NCI-H128 (cell line): ENCODE measurements around the gene TYRP1.
"Not testable (repeated sequence)": the region's sequence is repeated elsewhere in the genome, so short reads cannot be mapped to it uniquely, and the experiment has no call there.

ENCODE experiments used
- DNase-seq: peaks from one replicate; lab custom pipeline; 2025; ENCODE audit not compliant: unreplicated experiment; lab: John Stamatoyannopoulos, UW

TYRP1 gene, protein sequence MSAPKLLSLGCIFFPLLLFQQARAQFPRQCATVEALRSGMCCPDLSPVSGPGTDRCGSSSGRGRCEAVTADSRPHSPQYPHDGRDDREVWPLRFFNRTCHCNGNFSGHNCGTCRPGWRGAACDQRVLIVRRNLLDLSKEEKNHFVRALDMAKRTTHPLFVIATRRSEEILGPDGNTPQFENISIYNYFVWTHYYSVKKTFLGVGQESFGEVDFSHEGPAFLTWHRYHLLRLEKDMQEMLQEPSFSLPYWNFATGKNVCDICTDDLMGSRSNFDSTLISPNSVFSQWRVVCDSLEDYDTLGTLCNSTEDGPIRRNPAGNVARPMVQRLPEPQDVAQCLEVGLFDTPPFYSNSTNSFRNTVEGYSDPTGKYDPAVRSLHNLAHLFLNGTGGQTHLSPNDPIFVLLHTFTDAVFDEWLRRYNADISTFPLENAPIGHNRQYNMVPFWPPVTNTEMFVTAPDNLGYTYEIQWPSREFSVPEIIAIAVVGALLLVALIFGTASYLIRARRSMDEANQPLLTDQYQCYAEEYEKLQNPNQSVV

DNA sequence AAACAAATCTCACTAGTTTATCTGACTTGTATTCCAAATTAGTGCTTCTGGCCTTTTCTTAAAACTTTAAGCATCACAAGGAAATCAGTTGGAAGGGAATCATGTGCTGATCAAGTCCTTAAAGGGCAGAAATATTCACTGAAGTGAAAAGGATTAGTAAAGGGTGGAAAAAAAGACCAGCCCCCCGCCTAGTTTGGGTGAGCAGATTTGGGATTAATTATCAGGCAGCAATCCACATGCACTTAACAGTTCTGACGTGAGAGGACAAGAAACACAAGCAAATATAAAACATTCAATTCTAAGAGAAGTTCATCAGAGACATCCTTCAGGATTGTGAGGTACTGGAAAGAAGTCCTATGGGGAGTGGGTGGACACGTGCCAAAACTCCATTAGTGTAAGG, at the start of gene TYRP1:
TYRP1 (plus strand) TSS at position 245 of the 400 bp plus-strand sequence. CDS start 612 bp downstream, outside the sequence.
- no peak for DNase-seq

DNA sequence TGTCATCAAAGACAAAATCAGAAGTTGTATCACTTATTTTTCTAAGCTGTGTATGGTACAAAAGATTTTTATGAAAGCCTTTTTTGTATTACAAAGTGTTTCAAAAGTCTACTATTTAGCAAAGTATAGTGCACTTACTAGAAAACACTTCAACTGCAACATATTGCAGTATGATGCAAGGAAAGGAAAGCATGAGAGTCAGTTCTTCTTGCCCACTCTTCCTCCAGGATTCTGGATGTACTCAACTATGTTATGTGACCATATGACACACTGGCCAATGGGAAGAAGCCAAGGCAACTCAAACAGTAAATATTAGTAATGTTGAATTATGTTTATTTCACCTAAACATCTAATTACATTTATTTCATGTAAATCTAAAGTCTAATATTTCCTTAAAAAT, 49.5 kb upstream of the TYRP1 start:
- no peak for DNase-seq

DNA sequence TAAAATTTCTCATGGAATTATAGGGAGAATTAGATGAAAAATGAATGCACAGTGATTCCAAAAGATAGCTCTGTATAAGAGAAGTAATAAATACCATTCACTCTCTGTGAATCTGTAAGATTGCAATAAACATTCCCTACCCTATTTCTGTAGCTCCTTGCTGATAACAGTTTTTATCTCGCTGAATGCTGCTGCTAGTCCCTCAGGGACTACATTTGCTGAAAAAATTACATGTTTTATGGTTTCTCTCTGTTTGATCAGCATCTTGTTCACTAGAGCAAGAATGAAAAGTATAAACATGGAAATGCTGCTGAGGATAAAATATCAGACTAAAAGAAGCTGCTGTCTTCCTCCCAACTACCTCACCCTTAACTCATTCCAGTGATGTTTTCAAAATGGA, 44.3 kb upstream of the TYRP1 start:
- DNase-seq, result no peak

DNA sequence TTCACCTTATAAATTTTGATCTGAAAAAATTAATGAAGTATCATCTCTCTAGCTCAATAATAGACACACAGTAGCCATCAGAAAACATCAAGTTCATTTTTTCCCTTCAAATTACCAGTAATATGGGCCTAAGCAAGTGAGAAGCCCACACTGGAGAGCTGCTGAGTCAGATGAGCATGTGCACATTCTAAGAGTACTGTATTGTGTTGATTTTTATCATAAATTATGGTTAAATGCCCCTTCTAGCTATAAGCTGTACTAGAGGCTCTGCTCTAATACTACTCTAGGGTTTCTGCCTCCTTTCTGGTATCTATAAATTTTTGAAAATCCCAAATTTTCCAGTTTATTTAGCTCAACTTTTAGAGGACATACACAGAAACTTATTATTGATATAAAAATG, 42.1 kb upstream of the TYRP1 start:
- no peak for DNase-seq

DNA sequence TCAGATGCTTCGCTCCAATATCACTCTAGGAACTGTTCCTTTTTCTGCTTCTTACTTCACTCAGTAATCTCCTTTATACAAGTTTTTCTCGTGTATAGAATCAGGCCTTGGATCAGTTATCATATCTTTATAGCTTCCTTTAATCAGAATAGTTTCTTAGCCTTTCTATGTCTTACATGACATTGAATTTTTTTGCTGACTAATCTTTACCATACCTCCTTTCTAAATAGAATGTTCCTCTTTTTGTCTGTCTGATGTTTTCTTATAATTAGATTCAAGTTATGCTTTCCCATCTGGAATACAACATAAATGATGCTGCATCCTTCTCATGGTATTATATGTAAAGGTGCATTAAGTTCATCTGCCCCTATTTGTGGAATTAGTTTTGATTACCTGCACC, 40.2 kb upstream of the TYRP1 start:
- no peak for DNase-seq

DNA sequence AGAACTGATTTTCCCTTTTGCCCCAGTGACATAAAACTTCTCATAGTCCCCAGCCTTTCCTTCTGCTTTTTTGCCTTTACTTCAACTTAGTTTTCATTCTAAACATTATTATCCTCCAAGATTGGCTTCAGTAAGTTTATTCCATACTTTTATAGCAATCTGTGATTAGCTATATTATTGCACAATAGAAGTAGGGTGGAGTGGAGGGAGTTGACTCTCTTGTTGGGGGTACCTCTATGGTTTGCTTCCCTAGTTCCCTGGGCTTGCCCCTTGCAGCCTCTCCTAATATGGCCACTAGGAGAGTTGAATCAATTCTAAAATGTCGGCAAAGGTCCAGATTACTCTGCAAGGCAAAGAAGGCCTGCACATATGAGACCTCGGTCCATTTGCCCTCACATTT, 36.4 kb upstream of the TYRP1 start:
- no peak for DNase-seq

DNA sequence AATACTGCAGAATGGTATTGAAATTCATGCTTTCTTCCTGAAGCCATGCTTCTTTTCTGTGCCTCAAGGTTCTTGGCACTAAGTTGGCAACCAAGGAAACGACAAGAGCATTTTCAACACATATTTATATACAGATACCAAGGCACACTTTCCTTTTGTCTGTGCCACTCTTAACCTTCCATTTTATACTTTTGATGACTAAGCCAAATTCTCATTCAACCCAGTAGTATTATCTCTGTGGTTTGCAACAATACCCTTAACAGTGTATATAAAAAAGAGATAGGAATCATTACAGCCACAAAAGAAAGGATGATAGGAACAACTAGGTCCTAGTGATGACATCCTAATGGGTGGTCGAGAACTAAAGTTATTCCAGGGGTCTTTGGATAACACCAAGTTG, 36.0 kb upstream of the TYRP1 start:
- no peak for DNase-seq

DNA sequence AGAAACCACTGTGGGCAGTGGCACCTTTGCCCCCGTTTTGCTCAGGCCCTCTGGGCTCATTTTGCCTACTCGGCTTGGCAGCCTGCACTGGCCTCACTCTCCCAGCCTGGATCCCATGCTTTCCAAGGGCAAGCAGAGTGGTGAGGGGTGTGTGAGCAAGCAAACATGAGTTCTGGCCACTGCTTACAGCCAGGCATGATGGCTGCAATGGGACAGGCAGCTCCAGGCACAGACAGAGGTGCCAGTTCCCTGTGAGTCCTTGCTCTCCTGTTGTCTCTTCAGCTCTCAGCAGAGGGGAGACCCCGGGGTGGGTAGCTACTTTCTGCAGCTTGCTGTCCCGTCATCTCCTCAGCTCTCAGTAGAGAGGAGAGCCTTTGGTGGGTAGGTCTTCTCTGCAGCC, 35.2 kb upstream of the TYRP1 start:
- DNase-seq, result no peak

DNA sequence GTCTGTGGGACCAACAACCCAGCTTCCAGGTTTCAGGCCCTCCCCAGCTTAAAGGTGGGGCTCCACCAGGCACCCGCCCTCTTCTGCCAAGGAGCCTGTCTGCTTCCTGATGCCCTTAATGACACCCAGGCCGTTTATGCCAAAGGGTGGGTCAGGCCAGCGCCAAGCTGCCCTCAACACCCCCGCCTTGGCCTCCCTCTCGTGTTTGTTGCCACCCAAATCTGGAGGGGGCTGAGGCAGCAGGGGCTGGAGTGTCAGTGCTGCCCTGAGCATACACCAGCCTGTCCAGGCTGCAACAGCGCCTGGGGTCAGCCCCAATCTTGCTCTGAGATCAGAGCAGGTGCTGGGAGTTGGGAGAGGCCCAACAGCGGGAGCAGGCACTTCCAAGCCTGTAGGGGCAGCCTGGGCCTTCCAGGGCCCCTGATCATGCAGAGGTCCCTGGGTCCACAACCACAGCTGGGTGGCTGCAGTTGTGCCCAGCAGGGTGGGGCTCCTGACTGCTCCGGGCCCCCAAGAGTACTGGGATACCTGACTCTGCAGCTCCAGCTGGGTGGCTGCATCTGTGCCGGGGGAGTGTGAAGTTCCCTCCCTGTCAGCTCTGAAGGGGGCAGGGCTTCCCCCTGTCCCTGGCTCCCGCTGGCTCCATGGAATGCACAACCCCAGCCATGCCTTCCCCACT, 34.5 kb upstream of the TYRP1 start:
- no peak for DNase-seq

DNA sequence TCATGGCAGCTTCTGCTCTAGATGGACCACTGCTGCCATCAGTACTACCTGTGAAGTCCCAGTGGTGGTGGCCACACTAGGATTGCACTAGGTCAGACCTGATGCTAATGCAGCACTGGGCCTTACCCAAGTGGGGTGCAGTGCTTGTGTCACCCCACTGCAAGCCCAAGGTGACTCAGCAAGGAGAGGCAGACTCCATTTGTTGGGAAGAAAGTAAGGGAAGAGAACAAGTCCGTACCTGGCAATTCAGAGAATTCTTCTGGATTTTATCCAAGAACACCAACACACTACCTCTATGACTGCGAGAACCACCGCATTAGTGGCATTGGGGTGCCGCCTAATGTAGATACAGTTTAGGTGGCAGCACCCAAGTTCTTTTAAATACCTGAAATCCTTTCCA, 34.0 kb upstream of the TYRP1 start:
- DNase-seq, result no peak

DNA sequence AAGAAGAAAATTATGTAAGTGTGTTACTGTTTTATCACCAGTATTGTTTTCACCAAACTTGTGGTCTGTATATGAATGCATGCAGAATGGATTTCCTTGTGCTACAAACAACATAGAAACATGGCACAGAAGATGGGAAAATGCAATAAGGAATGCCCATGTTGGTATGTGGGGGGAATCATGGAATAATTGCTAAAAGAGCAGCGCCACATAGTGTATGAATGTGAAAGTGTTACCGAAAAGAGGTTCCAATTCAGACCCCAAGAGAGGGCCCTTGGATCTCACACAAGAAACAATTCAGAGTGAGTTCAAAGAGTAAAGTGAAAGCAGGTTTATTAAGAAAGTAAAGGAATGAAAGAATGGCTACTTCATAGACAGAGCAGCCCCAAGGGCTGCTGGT, 26.4 kb upstream of the TYRP1 start:
- DNase-seq, result no peak

DNA sequence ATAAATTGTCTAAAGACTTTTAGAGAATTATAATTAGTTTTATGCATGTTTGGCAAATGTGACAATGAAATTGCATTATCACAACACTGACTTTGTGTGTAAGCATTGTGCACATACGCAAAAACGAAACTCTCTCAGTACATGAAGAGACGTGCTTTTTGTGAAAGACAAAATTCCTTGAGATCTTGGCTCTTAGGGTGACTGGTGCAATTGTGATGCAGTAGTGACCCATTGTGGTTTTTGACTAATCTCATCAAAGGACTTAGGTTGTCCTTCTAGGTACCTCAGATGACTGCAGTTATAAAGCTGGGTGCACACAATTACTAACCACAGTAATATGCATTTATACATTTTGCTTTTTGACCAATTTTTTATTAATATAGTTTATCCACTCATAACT, 25.3 kb upstream of the TYRP1 start:
- no peak for DNase-seq

DNA sequence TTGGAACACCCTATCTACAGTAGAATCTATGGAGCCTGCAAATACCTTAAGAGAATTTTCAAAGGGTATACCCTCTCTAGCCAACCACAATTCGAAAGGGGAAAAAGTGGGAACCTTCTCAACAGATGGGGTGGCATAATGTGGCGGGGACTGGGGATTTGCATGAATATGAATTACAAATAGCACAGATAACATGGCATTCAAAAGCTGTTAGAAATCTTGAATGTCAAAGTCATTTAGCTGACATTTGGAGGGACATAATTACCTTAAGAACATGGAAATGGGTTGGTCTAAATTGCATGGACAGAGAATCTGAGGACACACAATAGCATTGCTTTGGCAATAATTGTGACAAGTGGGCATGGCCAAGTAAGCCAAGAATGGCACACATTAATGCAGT, 23.2 kb upstream of the TYRP1 start:
- DNase-seq, result no peak

DNA sequence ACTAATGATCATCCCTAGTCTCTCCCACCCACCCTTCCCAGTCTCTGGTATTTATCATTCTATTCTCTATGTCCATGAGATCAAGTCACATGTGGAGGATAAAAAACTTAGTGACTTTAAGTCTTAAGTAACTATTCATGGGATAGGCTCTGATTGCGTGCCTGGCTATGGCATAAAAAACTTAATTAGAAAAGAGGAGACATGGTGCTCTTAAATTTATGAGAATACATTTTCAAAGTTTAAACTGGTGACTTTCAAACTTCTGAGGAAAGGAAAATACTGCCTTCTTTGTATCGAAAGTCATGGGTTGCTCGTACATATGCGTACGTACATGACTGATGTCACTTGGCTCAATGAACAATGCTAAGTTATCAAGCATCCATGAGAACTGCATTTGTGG, 18.2 kb upstream of the TYRP1 start:
- DNase-seq, result no peak

DNA sequence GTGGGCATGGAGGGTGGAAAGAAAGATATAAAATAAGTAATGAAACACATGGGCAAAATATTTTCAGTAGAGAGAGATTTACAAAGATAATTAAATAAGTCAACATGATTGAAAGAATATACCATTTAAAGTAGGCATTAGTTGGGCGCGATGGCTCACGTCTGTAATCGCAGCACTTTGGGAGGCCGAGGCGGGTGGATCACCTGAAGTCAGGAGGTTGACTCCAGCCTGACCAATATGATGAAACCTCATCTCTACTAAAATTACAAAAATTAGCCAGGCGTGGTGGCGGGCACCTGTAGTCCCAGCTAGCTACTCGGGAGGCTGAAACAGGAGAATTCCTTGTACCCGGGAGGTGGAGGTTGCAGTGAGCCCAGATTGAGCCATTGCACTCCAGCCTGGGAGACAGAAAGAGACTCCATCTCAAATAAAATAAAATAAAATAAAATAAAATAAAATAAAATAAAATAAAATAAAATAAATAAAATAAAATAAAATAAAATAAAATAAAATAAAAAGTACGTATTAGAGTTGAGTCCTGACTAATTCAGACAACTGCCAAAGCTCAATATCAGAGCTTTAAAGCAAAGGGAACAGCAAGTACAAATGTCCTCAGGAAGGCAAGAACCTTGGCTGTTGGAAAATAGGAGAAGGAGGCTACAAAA, 15.6 kb upstream of the TYRP1 start:
- DNase-seq, result not testable (repeated sequence)

DNA sequence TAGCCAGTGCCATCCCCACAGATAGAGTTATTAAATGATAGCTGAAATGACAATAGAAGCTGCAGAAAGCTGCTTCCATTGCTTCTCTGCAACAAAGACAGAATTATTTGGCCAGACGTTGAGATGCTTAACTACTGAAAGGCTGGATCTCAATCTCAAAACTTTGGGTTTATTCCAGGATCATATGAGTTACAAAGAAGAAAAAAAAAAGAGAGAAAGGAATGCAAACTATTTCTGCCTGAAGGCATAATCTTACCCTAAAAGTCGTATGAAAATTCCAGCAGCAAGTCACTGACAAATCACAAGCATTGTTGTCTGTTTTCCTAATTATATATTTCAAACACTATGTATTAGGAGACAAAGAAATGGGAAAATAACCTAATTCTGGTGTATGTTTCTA, 12.8 kb upstream of the TYRP1 start:
- no peak for DNase-seq

DNA sequence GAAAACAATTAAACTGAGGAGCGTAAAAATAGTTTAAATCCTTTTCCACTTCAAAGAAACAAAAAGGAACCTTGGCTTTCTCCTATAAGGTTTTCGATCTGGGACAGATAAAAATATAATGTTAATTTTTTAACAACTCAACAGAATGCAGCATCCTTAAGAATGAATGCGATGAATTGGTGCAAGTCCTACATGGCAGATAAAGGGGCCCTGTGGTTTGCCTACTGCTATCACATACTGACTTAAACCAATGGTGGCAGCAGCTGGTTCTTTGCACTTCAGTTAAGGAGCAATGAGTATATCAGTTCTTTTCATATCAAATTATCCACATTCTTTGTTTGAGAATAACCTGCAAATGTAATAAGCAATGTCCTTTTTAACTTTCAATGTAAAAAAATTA, 12.4 kb upstream of the TYRP1 start:
- no peak for DNase-seq

DNA sequence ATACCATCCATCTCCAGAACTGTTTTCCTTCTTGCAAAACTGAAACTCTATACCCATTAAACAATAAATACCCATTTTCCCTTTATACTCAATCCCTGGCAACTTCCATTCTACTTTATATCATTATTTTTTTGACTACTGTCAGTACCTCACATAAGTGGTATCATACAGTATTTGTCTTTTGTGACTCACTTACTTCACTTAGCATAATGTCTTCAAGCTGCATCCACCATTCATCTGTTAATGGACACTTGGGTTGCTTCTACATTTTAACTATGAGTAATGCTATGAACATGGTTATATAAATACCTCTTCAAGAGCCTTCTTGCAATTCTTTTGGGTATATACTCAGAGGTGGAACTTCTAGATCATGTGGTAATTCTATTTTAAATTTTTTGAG, 11.6 kb upstream of the TYRP1 start:
- no peak for DNase-seq

DNA sequence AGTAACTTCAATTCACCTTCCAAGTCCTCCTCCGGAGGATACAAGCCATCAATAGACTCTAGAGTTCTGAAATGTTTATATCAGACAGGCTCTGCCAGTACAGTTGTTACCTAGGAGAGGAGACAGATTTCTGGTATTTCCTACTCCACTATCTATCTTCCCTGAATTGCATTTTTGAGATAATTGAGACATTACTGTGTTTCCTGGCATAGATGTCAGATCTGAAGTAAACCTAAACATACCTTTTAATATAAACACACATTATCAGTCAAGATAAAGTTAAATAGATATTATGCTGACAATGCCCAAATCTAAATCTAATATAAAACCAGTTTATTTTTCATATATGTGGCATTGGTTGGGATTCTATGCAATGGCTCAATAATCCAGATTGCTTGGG, 8.2 kb upstream of the TYRP1 start:
- DNase-seq, result no peak

DNA sequence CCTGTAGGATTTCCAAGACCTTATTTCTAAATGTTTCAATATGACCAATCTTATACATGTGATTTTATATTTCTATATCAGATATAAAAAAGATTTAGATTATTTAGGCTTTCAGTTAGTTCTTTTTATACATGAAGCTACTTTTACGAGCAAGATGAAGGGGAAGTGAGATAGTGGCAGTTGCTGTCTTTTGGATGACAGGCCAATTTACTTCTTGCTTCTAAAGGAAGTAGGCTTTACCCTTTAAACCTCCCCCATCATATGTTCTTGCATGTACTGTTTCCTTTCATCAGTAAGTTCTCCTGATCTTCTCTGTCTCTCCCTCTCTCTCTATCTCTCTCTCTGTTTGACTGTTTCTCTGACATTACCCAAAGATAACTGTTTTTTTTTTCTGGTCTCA, 4.0 kb upstream of the TYRP1 start:
- DNase-seq, result no peak

DNA sequence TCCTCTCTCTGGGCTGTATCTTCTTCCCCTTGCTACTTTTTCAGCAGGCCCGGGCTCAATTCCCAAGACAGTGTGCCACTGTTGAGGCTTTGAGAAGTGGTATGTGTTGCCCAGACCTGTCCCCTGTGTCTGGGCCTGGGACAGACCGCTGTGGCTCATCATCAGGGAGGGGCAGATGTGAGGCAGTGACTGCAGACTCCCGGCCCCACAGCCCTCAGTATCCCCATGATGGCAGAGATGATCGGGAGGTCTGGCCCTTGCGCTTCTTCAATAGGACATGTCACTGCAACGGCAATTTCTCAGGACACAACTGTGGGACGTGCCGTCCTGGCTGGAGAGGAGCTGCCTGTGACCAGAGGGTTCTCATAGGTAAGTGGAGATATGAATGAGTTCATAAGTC, 828 bp downstream of the TYRP1 start:
- no peak for DNase-seq

DNA sequence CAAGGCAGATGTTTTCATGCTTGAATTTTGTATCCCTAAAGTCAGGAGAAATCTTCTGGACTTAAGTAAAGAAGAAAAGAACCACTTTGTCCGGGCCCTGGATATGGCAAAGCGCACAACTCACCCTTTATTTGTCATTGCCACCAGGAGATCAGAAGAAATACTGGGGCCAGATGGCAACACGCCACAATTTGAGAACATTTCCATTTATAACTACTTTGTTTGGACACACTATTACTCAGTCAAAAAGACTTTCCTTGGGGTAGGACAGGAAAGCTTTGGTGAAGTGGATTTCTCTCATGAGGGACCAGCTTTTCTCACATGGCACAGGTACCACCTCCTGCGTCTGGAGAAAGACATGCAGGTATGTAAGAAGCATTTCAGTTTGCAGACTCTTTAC, 2.3 kb downstream of the TYRP1 start:
- DNase-seq, result no peak
